OCI-LY3 (cell line): ENCODE results near the gene SUCLG2.

Experiments
- H2AFZ ChIP-seq: fragments of 200-600, 300-600 bp; shearing (Covaris generic); 2 replicates; pipeline ENCODE4 v1.6.0; 2014; ENCODE audit warnings: antibody characterized with exemption, low read depth, low read length
- H3K27ac ChIP-seq: fragments of 200-600, 300-600 bp; sonication (generic); 2 replicates; pipeline ENCODE4 v1.5.1; 2014; ENCODE audit warnings: mild to moderate bottlenecking, low read length, moderate library complexity, mixed read lengths
- H3K27me3 ChIP-seq: fragments of 200-600, 300-600 bp; sonication (generic); 2 replicates; pipeline ENCODE4 v1.6.1; 2014; ENCODE audit warnings: low read depth, low read length, mixed read lengths
- H3K36me3 ChIP-seq: fragments of 200-600, 300-600 bp; sonication (generic); replicated peaks from 2 replicates; pipeline ENCODE3; 2014; ENCODE audit warnings: low read depth, low read length, mixed read lengths
- H3K4me1 ChIP-seq: fragments of 300-600, 200-600 bp; sonication (generic); 2 replicates; pipeline ENCODE4 v1.6.1; 2014; ENCODE audit warnings: low read length, mixed read lengths
- H3K4me2 ChIP-seq: fragments of 200-600, 300-600 bp; sonication (generic); 2 replicates; pipeline ENCODE4 v1.6.1; 2014; ENCODE audit warnings: low read length, mixed read lengths
- H3K4me3 ChIP-seq: fragments of 300-600, 200-600 bp; sonication (generic); 2 replicates; pipeline ENCODE4 v1.5.1; 2014; ENCODE audit warnings: antibody characterized with exemption, mild to moderate bottlenecking, low read length, moderate library complexity
- H3K79me2 ChIP-seq: fragments of 300-600, 200-600 bp; shearing (Covaris generic); 2 replicates; pipeline ENCODE4 v1.6.1; 2014; ENCODE audit warnings: mild to moderate bottlenecking, low read length, mixed read lengths
- H3K9ac ChIP-seq: fragments of 300-600, 200-600 bp; shearing (Covaris generic); 2 replicates; pipeline ENCODE4 v1.6.0; 2014; ENCODE audit warnings: mild to moderate bottlenecking, low read length, moderate library complexity
- H3K9me3 ChIP-seq: fragments of 200-600, 300-600 bp; shearing (Covaris generic); 2 replicates; pipeline ENCODE4 v1.6.1; 2014; ENCODE audit warnings: low read length, mixed read lengths; ENCODE audit not compliant: insufficient read depth
- H4K20me1 ChIP-seq: fragments of 200-600, 300-600 bp; sonication (generic); 2 replicates; pipeline ENCODE4 v1.6.1; 2016; ENCODE audit warnings: low read length, mixed read lengths; ENCODE audit not compliant: insufficient read depth
- EZH2phosphoT487 ChIP-seq: fragments of 200-600 bp; shearing (Covaris generic); IDR thresholded peaks from 2 replicates; pipeline ENCODE4 v1.6.1; 2018; ENCODE audit warnings: antibody characterized with exemption, mixed run types, low read depth
- TF ChIP-seq, protein P1 (sequence below): fragments of 200-600, 300-600 bp; sonication (generic); IDR thresholded peaks from 2 replicates; pipeline ENCODE4 v1.5.1; 2014; ENCODE audit warnings: antibody characterized with exemption, low read length, low read depth

The SUCLG2 gene

GRCh38 chr3:67624687-67625086, 29.7 kb downstream of the SUCLG2 start:
- Histone ChIP-seq H3K4me2 (no peak overlapping the region), H2AFZ (no peak overlapping the region), H3K9me3 (no peaks in the 10 kb centered on the region), H3K4me3 (no peak overlapping the region), H3K27ac (no peak overlapping the region), H4K20me1 (peaks cover 73% of the 10 kb centered on the region), H3K79me2 (peaks cover 76% of the 10 kb centered on the region), H3K36me3 (peaks cover 20% of the 10 kb centered on the region), H3K9ac (no peak overlapping the region), H3K4me1 (peaks cover 16% of the 10 kb centered on the region), H3K27me3 (no peaks in the 10 kb centered on the region)
- TF ChIP-seq EZH2phosphoT487 = no peak
- TF ChIP-seq, protein P1, sequence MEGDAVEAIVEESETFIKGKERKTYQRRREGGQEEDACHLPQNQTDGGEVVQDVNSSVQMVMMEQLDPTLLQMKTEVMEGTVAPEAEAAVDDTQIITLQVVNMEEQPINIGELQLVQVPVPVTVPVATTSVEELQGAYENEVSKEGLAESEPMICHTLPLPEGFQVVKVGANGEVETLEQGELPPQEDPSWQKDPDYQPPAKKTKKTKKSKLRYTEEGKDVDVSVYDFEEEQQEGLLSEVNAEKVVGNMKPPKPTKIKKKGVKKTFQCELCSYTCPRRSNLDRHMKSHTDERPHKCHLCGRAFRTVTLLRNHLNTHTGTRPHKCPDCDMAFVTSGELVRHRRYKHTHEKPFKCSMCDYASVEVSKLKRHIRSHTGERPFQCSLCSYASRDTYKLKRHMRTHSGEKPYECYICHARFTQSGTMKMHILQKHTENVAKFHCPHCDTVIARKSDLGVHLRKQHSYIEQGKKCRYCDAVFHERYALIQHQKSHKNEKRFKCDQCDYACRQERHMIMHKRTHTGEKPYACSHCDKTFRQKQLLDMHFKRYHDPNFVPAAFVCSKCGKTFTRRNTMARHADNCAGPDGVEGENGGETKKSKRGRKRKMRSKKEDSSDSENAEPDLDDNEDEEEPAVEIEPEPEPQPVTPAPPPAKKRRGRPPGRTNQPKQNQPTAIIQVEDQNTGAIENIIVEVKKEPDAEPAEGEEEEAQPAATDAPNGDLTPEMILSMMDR = no peak

DNA sequence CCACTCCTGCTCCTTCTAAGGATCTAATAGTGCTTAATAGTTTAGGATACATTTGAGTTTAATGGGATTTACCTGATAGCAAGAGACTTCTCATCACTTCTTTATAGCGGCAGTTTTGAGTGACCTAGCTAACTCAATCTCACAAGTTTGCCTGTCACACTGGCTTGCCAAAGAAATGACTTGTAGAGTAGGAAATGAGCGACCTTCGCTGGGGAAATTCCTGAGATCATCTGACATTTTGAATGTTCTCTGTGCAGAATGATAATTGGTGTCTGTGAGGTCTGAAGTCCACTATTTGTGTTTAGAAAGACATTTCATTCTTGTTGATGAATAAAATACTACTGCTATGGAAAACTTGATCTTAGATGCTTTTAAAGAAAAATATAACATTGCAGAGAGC, 30.3 kb downstream of the SUCLG2 start:
- Histone ChIP-seq H3K27ac (no peak overlapping the region), H2AFZ (no peak overlapping the region), H3K9me3 (no peaks in the 10 kb centered on the region), H3K27me3 (no peaks in the 10 kb centered on the region), H3K4me2 (no peak overlapping the region), H3K4me3 (no peak overlapping the region), H3K79me2 (peaks cover 76% of the 10 kb centered on the region), H4K20me1 (peaks cover 67% of the 10 kb centered on the region), H3K4me1 (peaks cover 16% of the 10 kb centered on the region), H3K9ac (no peak overlapping the region), H3K36me3 (peaks cover 24% of the 10 kb centered on the region)
- TF ChIP-seq, protein P1 = no peak
- TF ChIP-seq EZH2phosphoT487 = no peak

DNA sequence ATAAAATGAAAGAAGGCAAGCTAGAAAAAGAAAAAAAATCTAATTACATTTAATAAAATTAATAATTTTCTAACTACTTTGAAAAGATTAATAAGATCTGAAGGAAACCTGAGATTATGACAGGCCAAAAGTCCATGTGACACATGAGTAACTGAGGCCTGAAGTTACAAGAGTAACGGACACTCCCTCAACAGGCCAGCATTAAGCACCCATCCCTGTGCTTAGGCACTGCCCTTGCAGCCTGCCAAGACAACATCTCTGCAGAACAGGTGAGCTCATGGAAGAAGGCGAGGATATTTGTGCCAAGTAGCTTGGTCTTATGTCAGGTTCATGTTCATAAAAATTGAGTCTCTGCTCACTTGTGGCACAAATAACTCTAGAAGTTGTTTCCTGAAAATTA, 31.8 kb downstream of the SUCLG2 start:
- H3K4me2 ChIP-seq = no peak overlapping the region
- peaks cover 25% of the 10 kb centered on the region for H3K4me1 ChIP-seq
- H3K9me3 ChIP-seq = no peaks in the 10 kb centered on the region
- H3K79me2 ChIP-seq = peaks cover 64% of the 10 kb centered on the region
- no peak overlapping the region for H3K9ac ChIP-seq
- no peaks in the 10 kb centered on the region for H3K27me3 ChIP-seq
- peaks cover 54% of the 10 kb centered on the region for H4K20me1 ChIP-seq
- H3K36me3 ChIP-seq = peaks cover 34% of the 10 kb centered on the region
- no peak overlapping the region for H2AFZ ChIP-seq
- no peak overlapping the region for H3K4me3 ChIP-seq
- no peak for TF ChIP-seq EZH2phosphoT487
- TF ChIP-seq, protein P1 = no peak
- H3K27ac ChIP-seq = no peak overlapping the region

DNA sequence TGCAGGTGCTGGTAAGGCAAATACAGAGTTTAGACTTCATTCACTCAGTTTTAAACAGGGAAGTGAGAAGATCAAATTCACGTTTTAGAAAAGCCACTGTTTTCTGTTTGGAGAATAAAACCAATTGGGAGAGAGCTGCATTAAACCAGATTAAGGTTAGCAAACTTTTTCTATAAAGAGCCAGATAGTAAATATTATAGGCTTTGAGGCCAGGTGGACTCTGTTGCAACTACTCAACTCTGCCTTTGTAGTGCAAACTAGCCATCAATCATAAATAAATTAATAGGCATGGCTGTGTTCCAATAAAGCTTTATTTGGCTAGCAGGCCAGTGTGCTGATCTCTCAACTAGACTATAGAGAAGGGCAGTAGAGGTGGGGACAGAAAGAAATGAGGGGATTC, 33.5 kb downstream of the SUCLG2 start:
- TF ChIP-seq, protein P1 = no peak
- no peak for TF ChIP-seq EZH2phosphoT487
- H3K27ac ChIP-seq = peak overlapping the region; percentile 4; the same call in 1 of the 2 replicates
- peaks cover 50% of the 10 kb centered on the region for H3K36me3 ChIP-seq
- no peaks in the 10 kb centered on the region for H3K27me3 ChIP-seq
- peaks cover 53% of the 10 kb centered on the region for H4K20me1 ChIP-seq
- H2AFZ ChIP-seq = no peak overlapping the region
- H3K9ac ChIP-seq = no peak overlapping the region
- peaks cover 64% of the 10 kb centered on the region for H3K79me2 ChIP-seq
- no peaks in the 10 kb centered on the region for H3K9me3 ChIP-seq
- no peak overlapping the region for H3K4me3 ChIP-seq
- peaks cover 34% of the 10 kb centered on the region for H3K4me1 ChIP-seq
- H3K4me2 ChIP-seq = peak overlapping the region; percentile 31
